GM18498 (cell line): ENCODE measurements around the gene DLG2.

Experiments
- ATAC-seq: cut with Tn5 transposase; IDR thresholded peaks from one replicate; pipeline ENCODE4 v1.9.1; 2021; ENCODE audit warnings: mild to moderate bottlenecking, moderate library complexity; ENCODE audit not compliant: unreplicated experiment

The DLG2 gene

GRCh38 chr11:84420271-84420670 lies 1206.9 kb downstream of the DLG2 start:
- no peak for ATAC-seq

GRCh38 chr11:84419616-84420015 lies 1207.5 kb downstream of the DLG2 start:
- no peak for ATAC-seq

GRCh38 chr11:84414920-84415319 lies 1212.2 kb downstream of the DLG2 start:
- ATAC-seq, result no peak

GRCh38 chr11:84413549-84413948 lies 1213.6 kb downstream of the DLG2 start:
- ATAC-seq, result no peak

- no peak for ATAC-seq
These were observed 1214.3 kb downstream of the DLG2 start for GRCh38 chr11:84412862-84413261.

- no peak for ATAC-seq
These were observed 1218.2 kb downstream of the DLG2 start for GRCh38 chr11:84408946-84409411.

GRCh38 chr11:84407091-84407490 lies 1220.1 kb downstream of the DLG2 start:
- no peak for ATAC-seq

GRCh38 chr11:84398017-84398626 lies 1229.0 kb downstream of the DLG2 start:
- ATAC-seq, result no peak

GRCh38 chr11:84396521-84396920 lies 1230.6 kb downstream of the DLG2 start:
- no peak for ATAC-seq

- no peak for ATAC-seq
These were observed 1236.6 kb downstream of the DLG2 start for GRCh38 chr11:84390441-84391078.

GRCh38 chr11:84389696-84390095 lies 1237.4 kb downstream of the DLG2 start:
- ATAC-seq, result no peak

- peak; percentile 80 for ATAC-seq
These were observed 1242.4 kb downstream of the DLG2 start for GRCh38 chr11:84384731-84385130.

GRCh38 chr11:84383576-84383975 lies 1243.6 kb downstream of the DLG2 start:
- no peak for ATAC-seq

- ATAC-seq, result no peak
These were observed 1245.5 kb downstream of the DLG2 start for GRCh38 chr11:84381666-84382065.

- no peak for ATAC-seq
These were observed 1254.7 kb downstream of the DLG2 start for GRCh38 chr11:84372381-84372950.

GRCh38 chr11:84358034-84358433 lies 1269.1 kb downstream of the DLG2 start:
- ATAC-seq, result no peak

- no peak for ATAC-seq
These were observed 1271.2 kb downstream of the DLG2 start for GRCh38 chr11:84355911-84356310.

- ATAC-seq, result no peak
These were observed 1281.5 kb downstream of the DLG2 start for GRCh38 chr11:84345597-84345996.

GRCh38 chr11:84345027-84345426 lies 1282.1 kb downstream of the DLG2 start:
- no peak for ATAC-seq

- no peak for ATAC-seq
These were observed 1287.3 kb downstream of the DLG2 start for GRCh38 chr11:84339796-84340195.

- ATAC-seq, result no peak
These were observed 1293.9 kb downstream of the DLG2 start for GRCh38 chr11:84333221-84333620.

GRCh38 chr11:84322211-84322610 lies 1304.9 kb downstream of the DLG2 start:
- no peak for ATAC-seq
